Measurements from ENCODE around the gene OR2F1. TPM values are rescaled to one million over a fixed set of nuclear protein-coding genes. Genes with fewer than 3 reads are reported as not detected.

Gene OR2F1
- total RNA-seq, 1 experiment from 2014 or later: not detected

- H3K27ac ChIP-seq (ENCODE audit: low read length): no peak overlapping the region
- intact Hi-C loops (cut with micrococcal nuclease; ENCODE audit: unreplicated experiment) (no loop called here), in situ Hi-C loops (cut with HindIII; ENCODE audit: low pct_unique_long_range_greater_than_20kb, low sequenced_read_pairs) (no loop called here)
- DNase-seq (ENCODE audit: low read depth, low spot score) (no peak), ATAC-seq (no peak)
- no peak overlapping the region for H3K4me3 ChIP-seq (ENCODE audit: low read depth in 2 of 2, low read length in 2 of 2)
- ChIA-PET CTCF (no interaction called here), POLR2A (no interaction called here)
- H3K27me3 ChIP-seq (ENCODE audit: control insufficient read depth, insufficient read depth, low read length): no peaks in the 10 kb centered on the region
- H3K9me3 ChIP-seq (ENCODE audit: control insufficient read depth, insufficient read depth, low read depth, low read length): no peaks in the 10 kb centered on the region
- no peaks in the 10 kb centered on the region for H3K4me1 ChIP-seq (ENCODE audit: control insufficient read depth, insufficient read depth, low read length)
- H3K36me3 ChIP-seq (ENCODE audit: control insufficient read depth, insufficient read depth, low read length): no peaks in the 10 kb centered on the region
- no TSS peak for BruUV-seq (replicated peaks)
- no peak for TF ChIP-seq REST (IDR thresholded peaks at IDR 0.05; ENCODE audit: insufficient read depth in 1 of 2, low read depth in 2 of 2, low read length in 1 of 2)
- TF ChIP-seq CTCF (IDR thresholded peaks at IDR 0.05): no peak
- TF ChIP-seq SIN3A (IDR thresholded peaks at IDR 0.05; ENCODE audit: borderline replicate concordance, insufficient read depth, low read depth, low read length): no peak
Measured at GRCh38 chr7:143987513-143987912, 32.9 kb downstream of the OR2F1 start.

GRCh38 chr7:143988976-143989745 is 34.5 kb downstream of the OR2F1 start:
- no peaks in the 10 kb centered on the region for H3K9me3 ChIP-seq (ENCODE audit: control insufficient read depth, insufficient read depth, low read depth, low read length)
- no peak for DNase-seq (ENCODE audit: low read depth, low spot score)
- intact Hi-C loops (cut with micrococcal nuclease; ENCODE audit: unreplicated experiment): no loop called here
- in situ Hi-C loops (cut with HindIII; ENCODE audit: low pct_unique_long_range_greater_than_20kb, low sequenced_read_pairs): no loop called here
- ATAC-seq: no peak
- H3K4me3 ChIP-seq (ENCODE audit: low read depth in 2 of 2, low read length in 2 of 2): no peak overlapping the region
- POLR2A ChIA-PET: no interaction called here
- no peaks in the 10 kb centered on the region for H3K4me1 ChIP-seq (ENCODE audit: control insufficient read depth, insufficient read depth, low read length)
- no peaks in the 10 kb centered on the region for H3K27me3 ChIP-seq (ENCODE audit: control insufficient read depth, insufficient read depth, low read length)
- no TSS peak for BruUV-seq (replicated peaks)
- no peaks in the 10 kb centered on the region for H3K36me3 ChIP-seq (ENCODE audit: control insufficient read depth, insufficient read depth, low read length)
- TF ChIP-seq SIN3A (IDR thresholded peaks at IDR 0.05; ENCODE audit: borderline replicate concordance, insufficient read depth, low read depth, low read length) (no peak), TCF7L2 (IDR thresholded peaks at IDR 0.05; ENCODE audit: low read depth, low read length) (no peak), REST (IDR thresholded peaks at IDR 0.05; ENCODE audit: insufficient read depth in 1 of 2, low read depth in 2 of 2, low read length in 1 of 2) (no peak), POLR2AphosphoS5 (IDR thresholded peaks at IDR 0.05; ENCODE audit: low read depth, low read length) (no peak), CTCF (IDR thresholded peaks at IDR 0.05) (no peak)
- H3K27ac ChIP-seq (ENCODE audit: low read length): no peak overlapping the region
- CTCF ChIA-PET: no interaction called here

Data from Panc1 (cell line).